ENCODE data around the gene KCNH3.

DNA sequence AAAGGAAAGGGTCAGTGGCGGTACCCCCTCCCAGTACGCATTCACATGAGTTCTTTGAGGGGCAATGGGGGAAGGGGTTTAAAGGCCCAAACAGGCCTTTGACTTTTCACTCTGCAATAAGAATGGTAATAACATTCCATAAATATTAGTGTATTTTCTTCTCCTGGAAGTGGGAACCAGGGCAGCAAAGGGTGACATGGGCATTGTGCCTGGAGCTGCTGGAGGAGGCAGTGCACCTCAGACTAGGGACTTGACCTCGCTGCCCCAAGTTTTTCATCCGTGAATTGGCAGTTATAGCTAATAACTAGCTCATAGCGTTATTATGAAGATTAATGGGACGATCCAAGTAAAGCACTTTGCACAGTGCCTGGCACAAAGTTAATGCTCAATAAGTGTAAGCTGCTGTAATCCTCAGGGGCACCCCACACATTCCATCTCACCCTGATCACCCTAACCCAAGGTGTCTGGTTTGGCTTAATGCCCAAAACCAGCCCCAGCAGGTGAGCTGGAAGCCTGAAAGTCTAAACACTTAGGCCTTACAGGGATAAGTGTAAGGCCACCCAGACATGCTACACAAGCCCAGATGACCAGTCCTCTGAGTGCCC, 2.8 kb upstream of the KCNH3 start:
- no peak for TF ChIP-seq POLR2AphosphoS5 (IDR thresholded peaks at IDR 0.05; ENCODE audit: low read length)
- TF ChIP-seq, protein P1, sequence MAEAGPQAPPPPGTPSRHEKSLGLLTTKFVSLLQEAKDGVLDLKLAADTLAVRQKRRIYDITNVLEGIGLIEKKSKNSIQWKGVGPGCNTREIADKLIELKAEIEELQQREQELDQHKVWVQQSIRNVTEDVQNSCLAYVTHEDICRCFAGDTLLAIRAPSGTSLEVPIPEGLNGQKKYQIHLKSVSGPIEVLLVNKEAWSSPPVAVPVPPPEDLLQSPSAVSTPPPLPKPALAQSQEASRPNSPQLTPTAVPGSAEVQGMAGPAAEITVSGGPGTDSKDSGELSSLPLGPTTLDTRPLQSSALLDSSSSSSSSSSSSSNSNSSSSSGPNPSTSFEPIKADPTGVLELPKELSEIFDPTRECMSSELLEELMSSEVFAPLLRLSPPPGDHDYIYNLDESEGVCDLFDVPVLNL (IDR thresholded peaks at IDR 0.05; ENCODE audit: low read depth, low read length), result no peak
- no peak for TF ChIP-seq CREM (IDR thresholded peaks at IDR 0.05; ENCODE audit: low read depth)
- TF ChIP-seq MEF2A (IDR thresholded peaks at IDR 0.05; ENCODE audit: insufficient read depth, low read depth, low read length), result no peak
- TF ChIP-seq, protein P2, sequence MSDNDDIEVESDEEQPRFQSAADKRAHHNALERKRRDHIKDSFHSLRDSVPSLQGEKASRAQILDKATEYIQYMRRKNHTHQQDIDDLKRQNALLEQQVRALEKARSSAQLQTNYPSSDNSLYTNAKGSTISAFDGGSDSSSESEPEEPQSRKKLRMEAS (IDR thresholded peaks at IDR 0.05; ENCODE audit: low read depth, low read length), result no peak
- no peak for TF ChIP-seq EP300 (IDR thresholded peaks at IDR 0.05; ENCODE audit: borderline replicate concordance in 1 of 2, control insufficient read depth in 1 of 2, low read depth in 2 of 2, low read length in 2 of 2)
- TF ChIP-seq POLR2A (IDR thresholded peaks at IDR 0.05; ENCODE audit: low read depth, low read length), result no peak
